Stimulated activated effector memory CD8-positive, alpha-beta T cell treated with anti-CD3 and anti-CD28 coated beads, Interleukin-12 subunit alpha, Interleukin-12 subunit beta, amount 100 ng/mL, for 72 hours (primary cell): ENCODE measurements around the gene ASMTL.
A peak's percentile ranks its signal among the peaks of the same experiment; 100 is the strongest.

Experiments used
- ATAC-seq: fragments of 150-1000 bp; cut with Tn5 transposase; 2 replicates; pipeline ENCODE4 v1.10.0; 2021
- DNase-seq, 2 donors: peaks; one replicate each; pipeline ENCODE4 v3.0.0; 2021 to 2022; ENCODE audit warnings: low spot score in 2 of 2
- H3K27ac Mint-ChIP-seq: one replicate; pipeline ENCODE4 v1.8.0; 2022; ENCODE audit warnings: mild to moderate bottlenecking, mixed read lengths
- H3K36me3 Mint-ChIP-seq: one replicate; pipeline ENCODE4 v1.8.0; 2022; ENCODE audit warnings: mild to moderate bottlenecking, mixed read lengths
- H3K4me1 Mint-ChIP-seq: one replicate; pipeline ENCODE4 v1.8.0; 2022; ENCODE audit warnings: mixed read lengths
- H3K4me3 Mint-ChIP-seq: one replicate; pipeline ENCODE4 v1.8.0; 2022; ENCODE audit warnings: mild to moderate bottlenecking, mixed read lengths
- H3K9me3 Mint-ChIP-seq: one replicate; pipeline ENCODE4 v1.8.0; 2022; ENCODE audit warnings: mixed read lengths

The ASMTL gene

DNA sequence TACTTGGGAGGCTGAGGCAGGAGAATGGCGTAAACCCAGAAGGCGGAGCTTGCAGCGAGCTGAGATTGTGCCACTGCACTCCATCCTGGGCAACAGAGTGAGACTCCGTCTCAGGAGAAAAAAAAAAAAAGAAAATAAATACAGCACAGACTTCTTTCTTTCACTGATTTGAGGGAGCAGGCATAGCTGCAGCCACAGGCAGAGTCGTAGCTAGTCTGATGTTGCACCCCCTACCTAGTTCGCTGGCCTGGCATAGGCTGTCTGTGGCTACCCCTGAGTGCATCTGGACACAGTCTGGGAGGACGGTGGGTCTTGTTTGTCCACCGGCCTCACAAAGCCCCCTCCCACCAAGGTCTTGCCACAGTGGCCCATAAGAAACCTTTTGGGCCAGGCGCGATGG is 94.7 kb downstream of the ASMTL start:
- Mint-ChIP-seq H3K4me1 (peaks cover 16% of the 10 kb centered on the region), H3K36me3 (peaks cover 13% of the 10 kb centered on the region), H3K4me3 (no peak overlapping the region), H3K27ac (no peak overlapping the region), H3K9me3 (no peaks in the 10 kb centered on the region)
- no peak for DNase-seq
- ATAC-seq = no peak

DNA sequence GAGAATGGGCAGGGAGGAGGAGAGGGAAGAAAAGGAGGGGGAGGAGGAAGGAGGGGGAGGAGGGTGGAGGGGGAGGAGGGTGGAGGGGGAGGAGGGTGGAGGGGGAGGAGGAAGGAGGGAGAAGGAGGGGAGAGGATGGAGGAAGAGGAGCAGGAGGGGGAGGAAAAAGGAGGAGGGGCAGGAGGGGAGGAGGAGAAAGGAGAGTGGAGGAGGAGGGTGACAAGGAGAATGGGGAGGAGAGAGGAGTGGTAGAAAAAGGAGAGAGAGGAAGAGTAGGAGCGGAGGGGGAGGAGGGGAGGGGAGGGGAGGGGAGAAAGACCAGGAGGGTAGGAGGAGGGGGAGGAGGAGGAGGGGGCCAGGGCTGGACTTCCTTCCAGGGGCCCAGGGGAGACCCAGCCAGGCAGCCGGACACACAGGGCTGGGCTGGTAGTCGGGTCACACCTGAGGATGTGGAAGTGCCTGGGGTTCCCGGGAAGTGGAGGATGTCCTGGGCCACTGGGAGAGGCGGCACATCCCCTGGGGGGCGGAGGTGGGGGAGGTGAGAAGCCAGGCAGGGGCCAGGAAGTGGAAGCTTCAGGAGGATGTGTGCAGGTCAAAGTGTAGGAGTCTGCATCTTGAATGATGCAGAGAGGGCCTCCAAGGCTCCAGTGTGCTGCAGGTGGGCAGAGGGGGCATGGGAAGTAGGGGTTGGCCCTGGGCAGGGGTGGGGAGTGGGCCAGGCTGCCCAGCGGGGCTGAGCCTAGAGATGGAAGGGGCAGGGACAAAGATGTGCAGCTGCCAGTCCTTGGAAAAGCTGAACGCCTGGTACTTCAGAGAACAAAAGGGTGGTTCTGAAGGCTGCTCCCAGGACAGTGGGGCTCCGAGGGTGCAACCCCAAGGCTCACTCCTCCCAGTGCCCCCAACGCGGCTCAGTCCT is 97.3 kb downstream of the ASMTL start:
- DNase-seq (no peak), ATAC-seq (peak; percentile 56)
- no peaks in the 10 kb centered on the region for H3K9me3 Mint-ChIP-seq
- no peak overlapping the region for H3K4me3 Mint-ChIP-seq
- peak overlapping the region; percentile 54 for H3K27ac Mint-ChIP-seq
- peaks cover 7% of the 10 kb centered on the region for H3K36me3 Mint-ChIP-seq
- H3K4me1 Mint-ChIP-seq = peaks cover 6% of the 10 kb centered on the region

DNA sequence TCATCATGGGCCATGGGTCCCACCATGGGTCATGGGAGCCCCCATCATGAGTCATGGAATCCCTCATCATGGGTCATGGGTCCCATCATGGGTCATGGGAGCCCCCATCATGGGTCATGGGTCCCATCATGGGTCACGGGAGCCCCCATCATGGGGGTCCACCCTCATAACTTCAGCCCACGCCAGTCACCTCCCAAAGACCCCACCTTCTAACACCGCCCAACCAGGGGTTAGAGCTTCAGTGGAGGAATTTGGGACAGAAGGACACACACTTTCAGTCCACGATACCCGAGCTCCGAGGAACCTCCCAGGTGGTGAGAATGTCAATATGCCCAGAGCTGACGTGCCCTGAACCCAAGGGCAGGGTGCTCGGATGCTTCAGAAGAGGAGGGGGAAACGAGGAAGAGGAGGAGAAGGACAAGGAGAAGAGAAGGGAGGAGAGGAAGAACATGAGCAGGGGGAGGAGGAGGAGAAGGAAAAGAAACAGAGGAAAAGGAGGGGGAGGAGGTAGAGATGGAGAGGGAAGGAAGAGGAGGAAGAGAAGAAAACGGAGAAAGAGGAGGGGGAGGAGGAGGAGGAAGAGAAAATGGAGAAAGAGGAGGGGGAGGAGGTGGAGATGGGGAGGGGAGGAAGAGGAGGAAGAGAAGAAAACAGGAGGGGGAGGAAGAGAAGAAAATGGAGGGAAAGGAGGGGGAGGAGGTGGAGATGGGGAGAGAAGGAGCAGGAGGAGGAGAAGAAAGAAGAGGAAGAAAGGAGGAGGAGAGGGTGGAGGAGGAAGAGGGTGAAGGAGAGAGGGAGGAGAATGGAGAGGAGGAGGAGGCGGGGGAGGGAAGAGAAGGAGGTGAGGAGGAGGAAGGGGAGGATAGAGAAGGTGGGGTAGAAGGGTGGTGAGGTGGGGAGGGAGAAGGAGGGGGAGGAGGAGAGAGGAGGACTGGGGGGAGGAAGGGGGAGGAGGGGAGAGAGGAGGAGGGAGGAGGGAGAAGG is 98.4 kb downstream of the ASMTL start:
- Mint-ChIP-seq H3K27ac (peak overlapping the region; percentile 54), H3K36me3 (no peaks in the 10 kb centered on the region), H3K9me3 (no peaks in the 10 kb centered on the region), H3K4me3 (no peak overlapping the region), H3K4me1 (peaks cover 6% of the 10 kb centered on the region)
- no peak for ATAC-seq
- no peak for DNase-seq
